ENCODE data around the gene WFDC5.
"Not testable (repeated sequence)": the region's sequence is repeated elsewhere in the genome, so short reads cannot be mapped to it uniquely, and the experiment has no call there.

The WFDC5 gene

GRCh38 chr20:45090481-45090880, 24.5 kb downstream of the WFDC5 start:
- DNase-seq (ENCODE audit: low read depth in 2 of 2, low spot score in 1 of 2): no peak

GRCh38 chr20:45088247-45088646, 26.7 kb downstream of the WFDC5 start:
- DNase-seq (ENCODE audit: low read depth in 2 of 2, low spot score in 1 of 2): no peak

GRCh38 chr20:45087814-45088213, 27.2 kb downstream of the WFDC5 start:
- DNase-seq (ENCODE audit: low read depth in 2 of 2, low spot score in 1 of 2): no peak

- no peak for DNase-seq (ENCODE audit: low read depth in 2 of 2, low spot score in 1 of 2)
These were observed 27.7 kb downstream of the WFDC5 start for GRCh38 chr20:45087097-45087790.

- no peak for DNase-seq (ENCODE audit: low read depth in 2 of 2, low spot score in 1 of 2)
These were observed 29.1 kb downstream of the WFDC5 start for GRCh38 chr20:45085867-45086266.

GRCh38 chr20:45085289-45085688, 29.7 kb downstream of the WFDC5 start:
- DNase-seq (ENCODE audit: low read depth in 2 of 2, low spot score in 1 of 2): no peak

- DNase-seq (ENCODE audit: low read depth in 2 of 2, low spot score in 1 of 2): no peak
These were observed 31.8 kb downstream of the WFDC5 start for GRCh38 chr20:45083127-45083526.

- DNase-seq (ENCODE audit: low read depth in 2 of 2, low spot score in 1 of 2): no peak
These were observed 32.5 kb downstream of the WFDC5 start for GRCh38 chr20:45082468-45082867.

GRCh38 chr20:45080867-45081624, 33.9 kb downstream of the WFDC5 start:
- no peak for DNase-seq (ENCODE audit: low read depth in 2 of 2, low spot score in 1 of 2)

GRCh38 chr20:45077559-45077958, 37.4 kb downstream of the WFDC5 start:
- no peak for DNase-seq (ENCODE audit: low read depth in 2 of 2, low spot score in 1 of 2)

- DNase-seq (ENCODE audit: low read depth in 2 of 2, low spot score in 1 of 2): no peak
These were observed 41.8 kb downstream of the WFDC5 start for GRCh38 chr20:45073221-45073620.

- no peak for DNase-seq (ENCODE audit: low read depth in 2 of 2, low spot score in 1 of 2)
These were observed 42.9 kb downstream of the WFDC5 start for GRCh38 chr20:45072066-45072465.

GRCh38 chr20:45070932-45071632, 43.9 kb downstream of the WFDC5 start:
- no peak for DNase-seq (ENCODE audit: low read depth in 2 of 2, low spot score in 1 of 2)

- DNase-seq (ENCODE audit: low read depth in 2 of 2, low spot score in 1 of 2): no peak
These were observed 45.7 kb downstream of the WFDC5 start for GRCh38 chr20:45069261-45069660.

- DNase-seq (ENCODE audit: low read depth in 2 of 2, low spot score in 1 of 2): no peak
These were observed 47.4 kb downstream of the WFDC5 start for GRCh38 chr20:45067558-45067957.

- no peak for DNase-seq (ENCODE audit: low read depth in 2 of 2, low spot score in 1 of 2)
These were observed 47.9 kb downstream of the WFDC5 start for GRCh38 chr20:45067087-45067486.

GRCh38 chr20:45066372-45066771, 48.6 kb downstream of the WFDC5 start:
- DNase-seq (ENCODE audit: low read depth in 2 of 2, low spot score in 1 of 2): no peak

GRCh38 chr20:45064812-45065211, 50.2 kb downstream of the WFDC5 start:
- DNase-seq (ENCODE audit: low read depth in 2 of 2, low spot score in 1 of 2): no peak

- not testable (repeated sequence) for DNase-seq (ENCODE audit: low read depth in 2 of 2, low spot score in 1 of 2)
These were observed 51.9 kb downstream of the WFDC5 start for GRCh38 chr20:45063107-45063506.

- DNase-seq (ENCODE audit: low read depth in 2 of 2, low spot score in 1 of 2): no peak
These were observed 53.7 kb downstream of the WFDC5 start for GRCh38 chr20:45061244-45061643.

- no peak for DNase-seq (ENCODE audit: low read depth in 2 of 2, low spot score in 1 of 2)
These were observed 54.7 kb downstream of the WFDC5 start for GRCh38 chr20:45060294-45060693.
